ENCODE measurements around the gene HSPA4. TPM values are rescaled to one million over a fixed set of nuclear protein-coding genes. Genes with fewer than 3 reads are reported as not detected.

Gene HSPA4
- 158 to 199 TPM (median 188 TPM) in 5 replicates for total RNA-seq (2022; extraction: Qiagen RNA extraction; ENCODE audit: low read depth)

DNA sequence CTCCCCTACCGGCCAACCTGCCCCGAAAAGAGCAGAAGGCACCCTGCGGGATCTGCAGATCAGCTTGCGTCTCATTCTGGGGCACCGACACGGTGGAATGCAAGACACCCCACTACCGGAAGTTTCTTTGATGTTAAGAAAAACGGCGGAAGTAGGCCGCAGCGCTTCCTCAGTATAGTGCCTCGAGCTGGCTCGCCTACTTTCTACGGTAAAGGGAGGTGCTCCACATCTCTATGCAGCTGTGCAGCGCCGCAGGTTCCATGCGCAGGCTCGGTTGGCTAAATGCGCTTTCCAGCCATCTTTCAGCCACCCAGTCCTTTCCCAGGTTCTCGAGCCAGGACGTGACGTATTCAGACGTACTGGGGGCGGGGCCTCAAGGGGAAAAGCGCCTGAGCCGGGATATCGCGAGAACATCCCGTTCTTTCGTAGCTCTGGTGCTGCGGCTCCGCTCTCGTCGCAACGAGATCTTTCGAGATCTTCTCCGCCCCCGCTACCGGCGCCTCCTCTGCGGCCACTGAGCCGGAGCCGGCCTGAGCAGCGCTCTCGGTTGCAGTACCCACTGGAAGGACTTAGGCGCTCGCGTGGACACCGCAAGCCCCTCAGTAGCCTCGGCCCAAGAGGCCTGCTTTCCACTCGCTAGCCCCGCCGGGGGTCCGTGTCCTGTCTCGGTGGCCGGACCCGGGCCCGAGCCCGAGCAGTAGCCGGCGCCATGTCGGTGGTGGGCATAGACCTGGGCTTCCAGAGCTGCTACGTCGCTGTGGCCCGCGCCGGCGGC, at the start of gene HSPA4:
Gene HSPA4 (plus strand): TSS at position 472 of the 775 bp plus-strand sequence. CDS start 238 bp downstream, at position 710.

DNA sequence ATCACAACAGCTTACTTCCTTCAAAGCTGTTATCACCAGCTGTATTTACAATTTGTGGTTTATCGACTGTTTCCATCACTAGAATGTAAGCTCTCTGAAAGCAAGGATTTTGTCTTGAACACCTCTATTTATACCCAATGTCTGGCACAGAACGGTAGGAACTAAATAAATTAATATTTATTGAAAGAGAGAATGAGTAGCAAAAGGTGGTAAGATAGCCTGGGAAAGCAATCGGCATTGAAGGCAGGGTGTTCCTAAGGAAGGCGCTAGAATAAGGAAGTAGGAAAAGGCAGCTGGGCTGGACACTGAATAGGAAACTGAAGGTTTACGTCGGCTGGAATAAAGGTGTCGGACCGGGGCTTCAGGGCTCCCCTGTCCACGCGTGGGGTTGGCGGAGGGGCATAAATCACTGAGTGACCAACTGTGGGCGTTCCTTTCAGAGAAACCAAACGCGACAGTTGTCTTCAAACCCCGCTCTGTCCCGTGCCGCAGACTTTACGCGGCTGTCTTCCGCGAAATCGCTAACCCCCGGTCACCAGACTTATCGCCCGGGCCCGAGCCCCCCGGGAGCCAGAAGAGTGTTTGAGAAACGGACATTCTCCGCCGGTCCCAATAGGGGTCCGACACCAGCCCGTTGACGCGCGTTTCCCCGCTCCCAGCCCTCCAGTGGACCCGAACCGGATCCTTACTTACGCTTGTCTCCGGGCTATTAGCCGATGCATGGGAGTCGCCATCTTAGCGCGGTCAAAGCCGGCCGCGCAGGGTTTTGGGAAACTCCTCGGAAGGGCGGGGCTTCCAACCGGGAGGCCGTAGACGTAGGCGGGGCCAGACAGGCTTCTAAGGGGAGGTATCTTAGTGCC, 25.8 kb upstream of the HSPA4 start, which contains the start of gene ZCCHC10:
Gene ZCCHC10 (minus strand): TSS at position 746 of the 860 bp plus-strand sequence. CDS start 12 bp downstream, at position 734.

Other genes with a start within 250 kb of the HSPA4 start
- 0.08 to 0.17 TPM (median 0.15 TPM) in 4 of 5 replicates, not detected in the other for gene SOWAHA, start 238.7 kb upstream of the HSPA4 start, total RNA-seq (2022; extraction: Qiagen RNA extraction; ENCODE audit: low read depth)
- gene SHROOM1, start 221.4 kb upstream of the HSPA4 start, total RNA-seq (2022; extraction: Qiagen RNA extraction; ENCODE audit: low read depth) = 7.8 to 11.0 TPM (median 9.6 TPM) in 5 replicates
- gene GDF9, start 185.5 kb upstream of the HSPA4 start, total RNA-seq (2022; extraction: Qiagen RNA extraction; ENCODE audit: low read depth) = 0.17 to 0.56 TPM (median 0.24 TPM) in 5 replicates
- 386 to 557 TPM (median 512 TPM) in 5 replicates for gene UQCRQ, start 185.4 kb upstream of the HSPA4 start, total RNA-seq (2022; extraction: Qiagen RNA extraction; ENCODE audit: low read depth)
- 0.87 to 1.7 TPM (median 1.5 TPM) in 5 replicates for gene LEAP2, start 178.3 kb upstream of the HSPA4 start, total RNA-seq (2022; extraction: Qiagen RNA extraction; ENCODE audit: low read depth)
- 17.2 to 23.8 TPM (median 20.5 TPM) in 5 replicates for gene AFF4, start 88.4 kb upstream of the HSPA4 start, total RNA-seq (2022; extraction: Qiagen RNA extraction; ENCODE audit: low read depth)
- gene ZCCHC10, start 25.5 kb upstream of the HSPA4 start, total RNA-seq (2022; extraction: Qiagen RNA extraction; ENCODE audit: low read depth) = 27.7 to 37.6 TPM (median 30.1 TPM) in 5 replicates

All from A549 treated with CpdA at 1 μM for 4 hours (cell line).